Measurements from ENCODE around the gene CASP4.

- TF ChIP-seq POLR2A (IDR thresholded peaks at IDR 0.05) (peak in 1 of 3 donors; percentile 33), CTCF (IDR thresholded peaks at IDR 0.05 in 8 of 11, conservative IDR thresholded peaks at IDR 0.05 in 3 of 11) (peak in 1 of 11 experiments; percentile 8)
Measured at GRCh38 chr11:104968355-104968855, at the start of gene CASP4.
